Chondrocyte (in vitro differentiated cells): ENCODE results near the gene SV2B. TPM values are rescaled to one million over a fixed set of nuclear protein-coding genes. Genes with fewer than 3 reads are reported as not detected.

ENCODE experiments used
- DNase-seq: peaks from one replicate; pipeline ENCODE4 v3.0.0; 2021; ENCODE audit warnings: mixed read lengths, low spot score
- H3K27ac Mint-ChIP-seq: one replicate; pipeline ENCODE4 v1.8.0; 2021; ENCODE audit warnings: mild to moderate bottlenecking, moderate library complexity, mixed read lengths; ENCODE audit not compliant: unreplicated experiment
- H3K27me3 Mint-ChIP-seq: 2 replicates; pipeline ENCODE4 v1.8.0; 2021; ENCODE audit warnings: low read depth, mixed read lengths
- H3K36me3 Mint-ChIP-seq: 2 replicates; pipeline ENCODE4 v1.8.0; 2021; ENCODE audit warnings: low read depth, mixed read lengths
- H3K4me1 Mint-ChIP-seq: 2 replicates; pipeline ENCODE4 v1.8.0; 2021; ENCODE audit warnings: low read depth, mild to moderate bottlenecking, mixed read lengths
- H3K4me3 Mint-ChIP-seq: one replicate; pipeline ENCODE4 v1.8.0; 2021; ENCODE audit warnings: mild to moderate bottlenecking, moderate library complexity, mixed read lengths; ENCODE audit not compliant: unreplicated experiment
- H3K9me3 Mint-ChIP-seq: 2 replicates; pipeline ENCODE4 v1.8.0; 2021; ENCODE audit warnings: low read depth, mixed read lengths
- total RNA-seq: library from RNA; stranded (reverse); gene quantifications from 3 replicates; pipeline ENCODE4 v1.2.1, GENCODE V29; 2021
- TF ChIP-seq, protein P1 (sequence below): fragments of 200-600 bp; sonication (generic); IDR thresholded peaks from 2 replicates; pipeline ENCODE4 v1.5.0; 2021; ENCODE audit warnings: antibody characterized with exemption, mild to moderate bottlenecking, moderate library complexity

Gene SV2B
- total RNA-seq, 1 donor from 2014 or later = not detected

GRCh38 chr15:91168457-91168856 is 68.4 kb downstream of the SV2B start:
- TF ChIP-seq, protein P1, sequence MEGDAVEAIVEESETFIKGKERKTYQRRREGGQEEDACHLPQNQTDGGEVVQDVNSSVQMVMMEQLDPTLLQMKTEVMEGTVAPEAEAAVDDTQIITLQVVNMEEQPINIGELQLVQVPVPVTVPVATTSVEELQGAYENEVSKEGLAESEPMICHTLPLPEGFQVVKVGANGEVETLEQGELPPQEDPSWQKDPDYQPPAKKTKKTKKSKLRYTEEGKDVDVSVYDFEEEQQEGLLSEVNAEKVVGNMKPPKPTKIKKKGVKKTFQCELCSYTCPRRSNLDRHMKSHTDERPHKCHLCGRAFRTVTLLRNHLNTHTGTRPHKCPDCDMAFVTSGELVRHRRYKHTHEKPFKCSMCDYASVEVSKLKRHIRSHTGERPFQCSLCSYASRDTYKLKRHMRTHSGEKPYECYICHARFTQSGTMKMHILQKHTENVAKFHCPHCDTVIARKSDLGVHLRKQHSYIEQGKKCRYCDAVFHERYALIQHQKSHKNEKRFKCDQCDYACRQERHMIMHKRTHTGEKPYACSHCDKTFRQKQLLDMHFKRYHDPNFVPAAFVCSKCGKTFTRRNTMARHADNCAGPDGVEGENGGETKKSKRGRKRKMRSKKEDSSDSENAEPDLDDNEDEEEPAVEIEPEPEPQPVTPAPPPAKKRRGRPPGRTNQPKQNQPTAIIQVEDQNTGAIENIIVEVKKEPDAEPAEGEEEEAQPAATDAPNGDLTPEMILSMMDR = no peak
- H3K4me3 Mint-ChIP-seq = no peak overlapping the region
- H3K27me3 Mint-ChIP-seq = no peaks in the 10 kb centered on the region
- no peak overlapping the region for H3K27ac Mint-ChIP-seq
- DNase-seq = no peak
- no peaks in the 10 kb centered on the region for H3K4me1 Mint-ChIP-seq
- H3K36me3 Mint-ChIP-seq = no peaks in the 10 kb centered on the region
- peaks cover 16% of the 10 kb centered on the region for H3K9me3 Mint-ChIP-seq

GRCh38 chr15:91171334-91171733 is 71.3 kb downstream of the SV2B start:
- Mint-ChIP-seq H3K27ac (no peak overlapping the region), H3K4me3 (no peak overlapping the region), H3K4me1 (no peaks in the 10 kb centered on the region), H3K27me3 (peaks cover 2% of the 10 kb centered on the region), H3K36me3 (no peaks in the 10 kb centered on the region), H3K9me3 (peaks cover 8% of the 10 kb centered on the region)
- no peak for DNase-seq
- TF ChIP-seq, protein P1 = no peak

DNA sequence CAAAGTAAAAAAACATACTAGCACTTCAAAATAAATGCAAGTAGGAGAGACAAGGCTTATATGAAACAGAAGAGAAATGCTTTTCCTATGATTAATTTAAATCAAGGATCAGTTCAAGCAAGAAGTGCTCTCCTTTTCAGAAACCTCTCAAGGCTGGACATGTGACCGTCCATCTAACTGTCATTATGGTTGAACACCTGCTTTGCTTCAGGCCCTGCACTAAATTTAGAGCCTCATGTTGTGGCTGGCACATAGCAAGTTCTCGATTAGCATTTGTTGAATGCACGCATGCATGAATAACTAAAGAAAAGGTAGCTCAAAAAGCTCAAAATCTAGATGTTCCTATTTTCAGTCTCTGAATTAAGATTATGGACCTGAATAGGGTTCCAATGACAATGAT is 82.0 kb downstream of the SV2B start:
- TF ChIP-seq, protein P1 = no peak
- H3K27me3 Mint-ChIP-seq = peaks cover 8% of the 10 kb centered on the region
- no peaks in the 10 kb centered on the region for H3K4me1 Mint-ChIP-seq
- no peaks in the 10 kb centered on the region for H3K36me3 Mint-ChIP-seq
- H3K4me3 Mint-ChIP-seq = no peak overlapping the region
- H3K9me3 Mint-ChIP-seq = no peaks in the 10 kb centered on the region
- no peak for DNase-seq
- no peak overlapping the region for H3K27ac Mint-ChIP-seq

- Mint-ChIP-seq H3K36me3 (no peaks in the 10 kb centered on the region), H3K4me1 (no peaks in the 10 kb centered on the region), H3K9me3 (no peaks in the 10 kb centered on the region), H3K27me3 (peaks cover 8% of the 10 kb centered on the region), H3K4me3 (no peak overlapping the region), H3K27ac (no peak overlapping the region)
- TF ChIP-seq, protein P1 = no peak
- DNase-seq = no peak
These were observed 83.5 kb downstream of the SV2B start for GRCh38 chr15:91183596-91183995.

GRCh38 chr15:91184441-91184840 is 84.4 kb downstream of the SV2B start:
- Mint-ChIP-seq H3K36me3 (no peaks in the 10 kb centered on the region), H3K4me1 (no peaks in the 10 kb centered on the region), H3K27ac (no peak overlapping the region), H3K27me3 (peaks cover 8% of the 10 kb centered on the region), H3K4me3 (no peak overlapping the region), H3K9me3 (no peaks in the 10 kb centered on the region)
- TF ChIP-seq, protein P1 = no peak
- no peak for DNase-seq
